Thoracic aorta (tissue), 2 donors: ENCODE data around the gene HLA-DMA. TPM values are rescaled to one million over a fixed set of nuclear protein-coding genes. Genes with fewer than 3 reads are reported as not detected.

Experiments used
- ATAC-seq: fragments of 150-250 bp; one replicate; pipeline ENCODE4 v1.8.0; 2017; ENCODE audit warnings: low read depth; ENCODE audit not compliant: insufficient number of reproducible peaks, low FRiP score
- DNase-seq: peaks from one replicate; pipeline ENCODE4 v3.0.0-alpha.2; 2020; ENCODE audit warnings: low spot score
- H3K27ac ChIP-seq, 2 donors: fragments of 200-600 bp; sonication (generic); 1 replicate in 1 of 2; 2 replicates in 1 of 2; pipeline ENCODE4 v1.5.1; 2016; ENCODE audit warnings: mild to moderate bottlenecking in 2 of 2, moderate library complexity in 2 of 2
- H3K27me3 ChIP-seq: fragments of 200-600 bp; sonication (generic); replicated peaks from 2 replicates; pipeline ENCODE4 v1.6.0; 2016; ENCODE audit warnings: mild to moderate bottlenecking; ENCODE audit not compliant: insufficient read depth
- H3K36me3 ChIP-seq: fragments of 200-600 bp; sonication (generic); one replicate; pipeline ENCODE4 v1.5.1; 2016
- H3K4me1 ChIP-seq, 2 donors: fragments of 200-600 bp; sonication (generic); 1 replicate in 1 of 2; 2 replicates in 1 of 2; pipeline versions ENCODE4 v1.5.1 to v1.6.0; 2016; ENCODE audit warnings: low read depth in 2 of 2, mild to moderate bottlenecking in 1 of 2; ENCODE audit not compliant: control insufficient read depth in 1 of 2
- H3K4me3 ChIP-seq: fragments of 200-600 bp; sonication (generic); 2 replicates; pipeline ENCODE4 v1.5.1; 2016; ENCODE audit warnings: mild to moderate bottlenecking
- H3K9me3 ChIP-seq: fragments of 200-600 bp; sonication (generic); 2 replicates; pipeline ENCODE4 v1.5.1; 2016
- CTCF ChIP-seq: fragments of 200-600 bp; sonication (generic); IDR thresholded peaks from one replicate; pipeline ENCODE4 v1.5.1; 2019; ENCODE audit warnings: antibody characterized with exemption
- total RNA-seq, 2 donors: library from RNA; depleted of rRNA; stranded (reverse); fragments of >200 nt; gene quantifications; one replicate each; pipeline versions ENCODE4 v1.1.0 to v1.2.3, GENCODE V29; 2016

HLA-DMA gene
- total RNA-seq, 2 donors from 2014 or later = 41.7 to 53.2 TPM

GRCh38 chr6:32977272-32977952 is 24.5 kb upstream of the HLA-DMA start:
- Histone ChIP-seq H3K9me3 (no peaks in the 10 kb centered on the region), H3K4me3 (no peak overlapping the region), H3K27ac (no peak overlapping the region), H3K4me1 (peaks cover 26 to 59% of the 10 kb centered on the region in 2 donors), H3K36me3 (peaks cover 79% of the 10 kb centered on the region), H3K27me3 (no peaks in the 10 kb centered on the region)
- no peak for TF ChIP-seq CTCF
- ATAC-seq (no peak), DNase-seq (no peak)

GRCh38 chr6:32976334-32977069 is 23.6 kb upstream of the HLA-DMA start:
- Histone ChIP-seq H3K4me3 (no peak overlapping the region), H3K9me3 (no peaks in the 10 kb centered on the region), H3K27me3 (no peaks in the 10 kb centered on the region), H3K36me3 (peaks cover 73% of the 10 kb centered on the region), H3K4me1 (peaks cover 26 to 51% of the 10 kb centered on the region in 2 donors), H3K27ac (no peak overlapping the region)
- TF ChIP-seq CTCF = no peak
- DNase-seq (no peak), ATAC-seq (no peak)

- Histone ChIP-seq H3K4me3 (peak overlapping the region; percentile 86), H3K27me3 (no peaks in the 10 kb centered on the region), H3K4me1 (peaks cover 26 to 50% of the 10 kb centered on the region in 2 donors), H3K9me3 (no peaks in the 10 kb centered on the region), H3K27ac (no peak overlapping the region), H3K36me3 (peaks cover 67% of the 10 kb centered on the region)
- ATAC-seq (no peak), DNase-seq (no peak)
- TF ChIP-seq CTCF = no peak
Observed at GRCh38 chr6:32975886-32976285, 23.0 kb upstream of the HLA-DMA start.

- Histone ChIP-seq H3K9me3 (no peaks in the 10 kb centered on the region), H3K4me3 (peak overlapping the region; percentile 86), H3K27ac (no peak overlapping the region), H3K27me3 (no peaks in the 10 kb centered on the region), H3K4me1 (peaks cover 26 to 44% of the 10 kb centered on the region in 2 donors), H3K36me3 (peaks cover 56% of the 10 kb centered on the region)
- no peak for TF ChIP-seq CTCF
- DNase-seq (no peak), ATAC-seq (no peak)
Observed at GRCh38 chr6:32974541-32975308, 21.8 kb upstream of the HLA-DMA start.

GRCh38 chr6:32974016-32974333 is 21.1 kb upstream of the HLA-DMA start:
- no peak for ATAC-seq

More at GRCh38 chr6:32974016-32974333, 21.1 kb upstream of the HLA-DMA start:
- no peak for DNase-seq
- Histone ChIP-seq H3K27me3 (no peaks in the 10 kb centered on the region), H3K4me1 (peaks cover 26 to 44% of the 10 kb centered on the region in 2 donors), H3K27ac (peak overlapping the region in 1 of 2 donors; percentile 100), H3K4me3 (peak overlapping the region; percentile 86), H3K36me3 (peaks cover 48% of the 10 kb centered on the region), H3K9me3 (no peaks in the 10 kb centered on the region)
- TF ChIP-seq CTCF = no peak
